Measurements from ENCODE around the gene PRDM11. TPM values are rescaled to one million over a fixed set of nuclear protein-coding genes. Genes with fewer than 3 reads are reported as not detected.

PRDM11 gene
- total RNA-seq, 1 experiment from 2014 or later, result 8.1 TPM

DNA sequence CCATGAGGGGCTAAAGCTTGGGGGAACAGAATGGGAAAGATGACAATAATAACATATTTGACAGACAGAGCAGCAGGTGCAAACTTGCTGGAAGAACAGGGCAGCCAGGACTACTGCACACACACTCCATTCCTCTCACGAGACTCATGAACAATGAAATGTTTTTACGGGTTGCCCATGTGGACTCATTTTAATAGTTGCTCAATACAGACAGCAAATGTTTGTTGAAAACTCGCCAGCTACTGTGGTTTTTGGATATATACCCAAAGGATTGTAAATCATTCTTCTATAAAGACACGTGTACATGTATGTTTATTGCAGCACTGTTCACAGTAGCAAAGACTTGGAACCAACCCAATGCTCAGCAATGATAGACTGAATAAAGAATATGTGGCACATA is 129.4 kb downstream of the PRDM11 start:
- intact Hi-C loops (cut with micrococcal nuclease; ENCODE audit: unreplicated experiment), result no loop called here
- DNase-seq, result no peak
- CTCF ChIA-PET, result no interaction called here
- H3K27ac Mint-ChIP-seq (ENCODE audit: unreplicated experiment), result no peak overlapping the region
- no TSS peak for BruUV-seq (replicated peaks)
- H3K4me1 Mint-ChIP-seq (ENCODE audit: low read depth, unreplicated experiment), result peaks cover 46% of the 10 kb centered on the region
- H3K4me3 Mint-ChIP-seq (ENCODE audit: low read depth, unreplicated experiment), result no peak overlapping the region
- TF ChIP-seq, protein P1, sequence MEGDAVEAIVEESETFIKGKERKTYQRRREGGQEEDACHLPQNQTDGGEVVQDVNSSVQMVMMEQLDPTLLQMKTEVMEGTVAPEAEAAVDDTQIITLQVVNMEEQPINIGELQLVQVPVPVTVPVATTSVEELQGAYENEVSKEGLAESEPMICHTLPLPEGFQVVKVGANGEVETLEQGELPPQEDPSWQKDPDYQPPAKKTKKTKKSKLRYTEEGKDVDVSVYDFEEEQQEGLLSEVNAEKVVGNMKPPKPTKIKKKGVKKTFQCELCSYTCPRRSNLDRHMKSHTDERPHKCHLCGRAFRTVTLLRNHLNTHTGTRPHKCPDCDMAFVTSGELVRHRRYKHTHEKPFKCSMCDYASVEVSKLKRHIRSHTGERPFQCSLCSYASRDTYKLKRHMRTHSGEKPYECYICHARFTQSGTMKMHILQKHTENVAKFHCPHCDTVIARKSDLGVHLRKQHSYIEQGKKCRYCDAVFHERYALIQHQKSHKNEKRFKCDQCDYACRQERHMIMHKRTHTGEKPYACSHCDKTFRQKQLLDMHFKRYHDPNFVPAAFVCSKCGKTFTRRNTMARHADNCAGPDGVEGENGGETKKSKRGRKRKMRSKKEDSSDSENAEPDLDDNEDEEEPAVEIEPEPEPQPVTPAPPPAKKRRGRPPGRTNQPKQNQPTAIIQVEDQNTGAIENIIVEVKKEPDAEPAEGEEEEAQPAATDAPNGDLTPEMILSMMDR (IDR thresholded peaks at IDR 0.05; ENCODE audit: unreplicated experiment), result no peak
- peaks cover 6% of the 10 kb centered on the region for H3K9me3 Mint-ChIP-seq (ENCODE audit: low read depth, unreplicated experiment)
- H3K27me3 Mint-ChIP-seq (ENCODE audit: unreplicated experiment), result no peaks in the 10 kb centered on the region
- peaks cover 6% of the 10 kb centered on the region for H3K36me3 Mint-ChIP-seq (ENCODE audit: insufficient read depth, unreplicated experiment)

DNA sequence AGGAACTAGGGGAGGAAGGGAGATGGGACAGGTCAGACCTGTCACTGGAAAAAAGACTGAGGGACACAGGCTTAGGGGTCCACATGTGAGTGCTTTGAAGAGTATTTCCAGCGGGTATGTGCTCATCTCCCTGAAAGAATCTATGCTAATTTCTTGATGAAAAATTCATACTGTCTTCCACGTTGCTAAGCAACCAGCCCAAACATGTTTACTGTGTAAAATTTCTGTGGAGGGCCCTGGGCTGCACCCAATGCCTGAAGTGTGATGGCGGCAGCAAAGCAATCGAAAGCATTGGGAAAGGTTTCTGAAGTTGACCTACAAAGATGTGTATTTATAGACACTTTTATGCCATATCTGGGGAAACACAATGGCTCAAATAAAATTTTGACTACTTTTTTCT is 132.3 kb downstream of the PRDM11 start:
- peaks cover 11% of the 10 kb centered on the region for H3K36me3 Mint-ChIP-seq (ENCODE audit: insufficient read depth, unreplicated experiment)
- CTCF ChIA-PET, result no interaction called here
- BruUV-seq (replicated peaks), result no TSS peak
- H3K9me3 Mint-ChIP-seq (ENCODE audit: low read depth, unreplicated experiment), result peaks cover 6% of the 10 kb centered on the region
- peaks cover 40% of the 10 kb centered on the region for H3K4me1 Mint-ChIP-seq (ENCODE audit: low read depth, unreplicated experiment)
- H3K4me3 Mint-ChIP-seq (ENCODE audit: low read depth, unreplicated experiment), result no peak overlapping the region
- no peak overlapping the region for H3K27ac Mint-ChIP-seq (ENCODE audit: unreplicated experiment)
- intact Hi-C loops (cut with micrococcal nuclease; ENCODE audit: unreplicated experiment), result no loop called here
- no peak for DNase-seq
- no peaks in the 10 kb centered on the region for H3K27me3 Mint-ChIP-seq (ENCODE audit: unreplicated experiment)
- TF ChIP-seq, protein P1 (IDR thresholded peaks at IDR 0.05; ENCODE audit: unreplicated experiment), result no peak

GRCh38 chr11:45279645-45280044 is 133.2 kb downstream of the PRDM11 start:
- TF ChIP-seq, protein P1 (IDR thresholded peaks at IDR 0.05; ENCODE audit: unreplicated experiment), result no peak
- DNase-seq, result no peak
- CTCF ChIA-PET, result no interaction called here
- H3K9me3 Mint-ChIP-seq (ENCODE audit: low read depth, unreplicated experiment), result peaks cover 6% of the 10 kb centered on the region
- BruUV-seq (replicated peaks), result no TSS peak
- intact Hi-C loops (cut with micrococcal nuclease; ENCODE audit: unreplicated experiment), result no loop called here
- H3K4me3 Mint-ChIP-seq (ENCODE audit: low read depth, unreplicated experiment), result no peak overlapping the region
- H3K4me1 Mint-ChIP-seq (ENCODE audit: low read depth, unreplicated experiment), result peaks cover 43% of the 10 kb centered on the region
- no peaks in the 10 kb centered on the region for H3K27me3 Mint-ChIP-seq (ENCODE audit: unreplicated experiment)
- peaks cover 7% of the 10 kb centered on the region for H3K36me3 Mint-ChIP-seq (ENCODE audit: insufficient read depth, unreplicated experiment)
- no peak overlapping the region for H3K27ac Mint-ChIP-seq (ENCODE audit: unreplicated experiment)

- no peaks in the 10 kb centered on the region for H3K27me3 Mint-ChIP-seq (ENCODE audit: unreplicated experiment)
- CTCF ChIA-PET, result interaction anchor here (1.7 kb wide), 1 partner anchor 7 kb away, joined by 5 read pairs; no protein-coding TSS in a partner anchor
Observed at GRCh38 chr11:45280449-45280848, 134.0 kb downstream of the PRDM11 start.

More at GRCh38 chr11:45280449-45280848, 134.0 kb downstream of the PRDM11 start:
- peaks cover 6% of the 10 kb centered on the region for H3K9me3 Mint-ChIP-seq (ENCODE audit: low read depth, unreplicated experiment)
- H3K27ac Mint-ChIP-seq (ENCODE audit: unreplicated experiment), result no peak overlapping the region
- H3K36me3 Mint-ChIP-seq (ENCODE audit: insufficient read depth, unreplicated experiment), result peaks cover 10% of the 10 kb centered on the region
- TF ChIP-seq, protein P1 (IDR thresholded peaks at IDR 0.05; ENCODE audit: unreplicated experiment), result no peak
- intact Hi-C loops (cut with micrococcal nuclease; ENCODE audit: unreplicated experiment), result no loop called here
- no peak overlapping the region for H3K4me3 Mint-ChIP-seq (ENCODE audit: low read depth, unreplicated experiment)
- H3K4me1 Mint-ChIP-seq (ENCODE audit: low read depth, unreplicated experiment), result peaks cover 36% of the 10 kb centered on the region
- DNase-seq, result no peak
- BruUV-seq (replicated peaks), result no TSS peak
